ENCODE results near the gene B3GALNT2. TPM values are rescaled to one million over a fixed set of nuclear protein-coding genes. Genes with fewer than 3 reads are reported as not detected.
"Not testable (repeated sequence)": the region's sequence is repeated elsewhere in the genome, so short reads cannot be mapped to it uniquely, and the experiment has no call there.

The B3GALNT2 gene
- 15.7 and 15.8 TPM in 2 replicates for total RNA-seq

DNA sequence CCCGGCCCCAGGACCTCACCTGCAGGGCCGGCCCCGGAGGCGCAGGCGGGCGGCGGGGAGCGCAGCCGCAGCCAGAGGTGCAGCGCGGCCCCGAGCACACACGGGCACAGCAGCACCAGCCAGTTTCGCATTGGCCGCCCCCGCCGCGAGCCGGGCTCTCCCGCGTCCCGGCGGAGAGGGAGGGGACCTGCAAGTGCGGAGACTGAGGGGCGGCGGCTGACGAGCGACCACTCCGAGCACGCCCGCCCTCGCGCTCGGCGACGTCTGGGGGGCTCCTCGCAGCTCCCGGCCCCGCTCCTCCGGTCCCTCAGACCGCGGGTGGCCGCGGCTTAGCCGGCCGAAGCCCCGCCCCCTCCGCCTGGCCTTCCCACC lies at the start of gene B3GALNT2:
TSS of gene B3GALNT2 (minus strand) at position 331 of the 372 bp plus-strand sequence. CDS start at position 131, 200 bp downstream.
- Mint-ChIP-seq H3K36me3 (ENCODE audit: low read depth) (peaks cover 4% of the 10 kb centered on the region), H3K27me3 (ENCODE audit: low read depth) (peaks cover 3% of the 10 kb centered on the region), H3K4me3 (ENCODE audit: low read depth) (peak within 1 kb of the TSS; percentile 94), H3K27ac (peak within 1 kb of the TSS; percentile 92), H3K9me3 (no peaks in the 10 kb centered on the region), H3K4me1 (ENCODE audit: low read depth) (peaks cover 32% of the 10 kb centered on the region)
- no peak for DNase-seq (ENCODE audit: low spot score)
- intact Hi-C loops (cut with micrococcal nuclease) = loop anchor here (1.0 to 10.0 kb wide), 7 partner anchors 11 to 1017 kb away; partner anchors contain the start of genes ARID4B and GGPS1

- H3K27me3 Mint-ChIP-seq (ENCODE audit: low read depth) = peaks cover 3% of the 10 kb centered on the region
- DNase-seq (ENCODE audit: low spot score) = no peak
- H3K27ac Mint-ChIP-seq = no peak overlapping the region
- H3K36me3 Mint-ChIP-seq (ENCODE audit: low read depth) = peaks cover 10% of the 10 kb centered on the region
- no peaks in the 10 kb centered on the region for H3K4me1 Mint-ChIP-seq (ENCODE audit: low read depth)
- intact Hi-C loops (cut with micrococcal nuclease) = no loop called here
- no peak overlapping the region for H3K4me3 Mint-ChIP-seq (ENCODE audit: low read depth)
- H3K9me3 Mint-ChIP-seq = no peaks in the 10 kb centered on the region
These were observed 48.9 kb upstream of the B3GALNT2 start for GRCh38 chr1:235553112-235553551.

GRCh38 chr1:235552146-235552716 lies 48.0 kb upstream of the B3GALNT2 start:
- intact Hi-C loops (cut with micrococcal nuclease) = no loop called here
- Mint-ChIP-seq H3K4me1 (ENCODE audit: low read depth) (no peaks in the 10 kb centered on the region), H3K27me3 (ENCODE audit: low read depth) (peaks cover 3% of the 10 kb centered on the region), H3K27ac (no peak overlapping the region), H3K36me3 (ENCODE audit: low read depth) (peaks cover 10% of the 10 kb centered on the region), H3K4me3 (ENCODE audit: low read depth) (no peak overlapping the region), H3K9me3 (no peaks in the 10 kb centered on the region)
- no peak for DNase-seq (ENCODE audit: low spot score)

DNA sequence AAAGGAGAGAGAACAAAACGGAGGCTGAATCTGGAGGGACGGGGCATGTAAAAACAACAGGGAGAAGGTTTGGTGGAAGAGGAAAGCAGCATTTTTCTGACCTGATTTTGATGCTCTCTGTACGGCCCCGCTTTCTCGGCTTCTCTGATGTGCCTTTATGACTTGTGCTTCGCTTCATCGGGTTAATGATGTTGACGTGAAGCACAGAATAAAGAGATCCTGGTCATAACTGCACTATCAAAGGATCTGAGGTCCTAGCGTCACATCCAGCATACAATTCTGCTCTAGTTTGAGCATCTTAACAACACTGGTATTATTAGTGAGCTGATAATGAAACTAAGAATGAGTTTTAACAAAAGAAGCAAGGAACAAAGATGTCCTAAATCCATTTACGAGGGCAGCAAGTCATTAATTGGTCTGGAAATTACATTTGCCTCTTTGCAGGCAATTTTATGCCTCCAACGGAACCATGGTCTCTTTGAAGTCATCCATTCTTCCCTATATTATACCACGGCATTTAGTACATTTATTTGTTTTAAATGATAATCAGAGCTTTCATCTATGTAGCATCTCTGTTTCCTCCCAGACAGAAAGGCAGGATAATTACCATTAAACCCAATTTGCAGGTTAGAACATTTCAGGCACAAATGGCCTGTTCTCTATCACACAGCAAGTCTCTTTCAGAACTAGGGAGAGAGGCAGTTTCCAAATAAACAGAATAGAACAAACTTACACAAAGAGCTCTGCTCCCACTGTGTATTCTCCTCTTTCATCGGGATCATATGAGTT lies 45.3 kb upstream of the B3GALNT2 start:
- no peak overlapping the region for H3K4me3 Mint-ChIP-seq (ENCODE audit: low read depth)
- no peak overlapping the region for H3K27ac Mint-ChIP-seq
- intact Hi-C loops (cut with micrococcal nuclease) = no loop called here
- peaks cover 10% of the 10 kb centered on the region for H3K36me3 Mint-ChIP-seq (ENCODE audit: low read depth)
- DNase-seq (ENCODE audit: low spot score) = no peak
- H3K9me3 Mint-ChIP-seq = no peaks in the 10 kb centered on the region
- no peaks in the 10 kb centered on the region for H3K4me1 Mint-ChIP-seq (ENCODE audit: low read depth)
- H3K27me3 Mint-ChIP-seq (ENCODE audit: low read depth) = peaks cover 9% of the 10 kb centered on the region

DNA sequence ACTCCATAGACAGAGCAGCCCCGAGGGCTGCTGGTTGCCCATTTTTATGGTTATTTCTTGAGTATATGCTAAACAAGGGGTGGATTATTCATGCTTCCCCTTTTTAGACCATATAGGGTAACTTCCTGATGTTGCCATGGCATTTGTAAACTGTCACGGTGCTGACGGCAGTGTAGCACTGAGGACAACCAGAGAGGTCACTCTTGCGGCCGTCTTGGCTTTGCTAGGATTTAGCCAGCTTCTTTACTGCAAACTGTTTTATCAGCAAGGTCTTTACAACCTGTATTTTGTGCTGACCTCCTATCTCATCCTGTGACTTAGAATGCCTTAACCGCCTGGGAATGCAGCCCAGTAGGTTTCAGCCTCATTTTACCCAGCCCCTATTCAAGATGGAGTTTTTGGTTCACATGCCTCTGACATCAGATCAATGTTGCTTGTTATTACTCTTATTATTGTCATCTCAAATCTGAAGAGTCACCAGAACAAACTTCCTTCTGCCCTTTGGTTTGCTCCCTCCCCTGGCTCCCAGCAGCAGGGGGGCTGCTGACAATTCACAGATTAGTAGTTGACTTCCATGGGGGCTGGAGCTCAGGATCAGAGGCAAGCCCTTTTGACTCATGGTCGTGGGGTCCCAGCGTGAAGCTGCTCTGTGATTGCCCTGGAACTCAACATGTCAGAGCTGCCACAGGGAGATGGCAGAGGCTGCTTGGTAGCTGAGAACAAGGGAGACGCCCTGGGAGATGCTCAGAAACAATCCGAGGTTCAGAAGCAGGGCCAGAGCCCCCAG lies 42.3 kb upstream of the B3GALNT2 start:
- DNase-seq (ENCODE audit: low spot score); intact Hi-C loops (cut with micrococcal nuclease): not testable (repeated sequence)

DNA sequence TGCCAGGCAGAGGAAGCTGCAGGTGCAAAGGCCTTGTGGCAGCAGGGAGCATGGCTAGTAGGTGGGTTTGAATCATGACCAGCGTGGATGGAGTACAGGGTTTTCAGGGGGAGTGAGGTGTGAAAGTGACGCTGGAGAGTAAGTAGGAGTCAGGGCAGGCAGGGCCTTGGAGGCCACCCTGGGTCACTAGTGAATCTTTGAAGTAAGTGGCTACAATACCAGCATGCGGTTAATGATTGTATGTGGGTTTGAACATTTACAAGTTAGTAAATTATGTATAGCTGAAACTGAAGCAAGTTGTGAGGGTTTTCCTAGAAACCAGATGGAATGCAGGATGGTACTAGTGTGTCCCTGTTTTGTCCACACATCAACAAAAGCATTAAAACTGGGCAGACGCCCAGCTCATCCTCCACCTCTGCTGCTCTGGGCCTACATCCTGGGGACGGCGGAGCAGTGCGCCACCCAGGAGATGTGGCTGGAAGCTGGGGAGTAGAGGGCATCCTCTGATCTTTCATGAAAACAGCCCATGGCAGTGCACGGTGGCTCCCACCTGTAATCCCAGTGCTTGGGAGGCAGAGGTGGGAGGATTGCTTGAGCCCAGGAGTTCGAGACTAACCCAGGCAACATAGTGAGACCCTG lies 41.2 kb upstream of the B3GALNT2 start:
- peaks cover 6% of the 10 kb centered on the region for H3K36me3 Mint-ChIP-seq (ENCODE audit: low read depth)
- H3K9me3 Mint-ChIP-seq = no peaks in the 10 kb centered on the region
- H3K4me3 Mint-ChIP-seq (ENCODE audit: low read depth) = no peak overlapping the region
- no peak for DNase-seq (ENCODE audit: low spot score)
- intact Hi-C loops (cut with micrococcal nuclease) = no loop called here
- H3K27ac Mint-ChIP-seq = no peak overlapping the region
- H3K27me3 Mint-ChIP-seq (ENCODE audit: low read depth) = peaks cover 9% of the 10 kb centered on the region
- no peaks in the 10 kb centered on the region for H3K4me1 Mint-ChIP-seq (ENCODE audit: low read depth)

More for the DNA sequence above, 42.3 kb upstream of the B3GALNT2 start:
- H3K9me3 Mint-ChIP-seq; H3K27me3 Mint-ChIP-seq (ENCODE audit: low read depth); H3K4me1 Mint-ChIP-seq (ENCODE audit: low read depth); H3K36me3 Mint-ChIP-seq (ENCODE audit: low read depth); H3K27ac Mint-ChIP-seq; H3K4me3 Mint-ChIP-seq (ENCODE audit: low read depth): not testable (repeated sequence)

DNA sequence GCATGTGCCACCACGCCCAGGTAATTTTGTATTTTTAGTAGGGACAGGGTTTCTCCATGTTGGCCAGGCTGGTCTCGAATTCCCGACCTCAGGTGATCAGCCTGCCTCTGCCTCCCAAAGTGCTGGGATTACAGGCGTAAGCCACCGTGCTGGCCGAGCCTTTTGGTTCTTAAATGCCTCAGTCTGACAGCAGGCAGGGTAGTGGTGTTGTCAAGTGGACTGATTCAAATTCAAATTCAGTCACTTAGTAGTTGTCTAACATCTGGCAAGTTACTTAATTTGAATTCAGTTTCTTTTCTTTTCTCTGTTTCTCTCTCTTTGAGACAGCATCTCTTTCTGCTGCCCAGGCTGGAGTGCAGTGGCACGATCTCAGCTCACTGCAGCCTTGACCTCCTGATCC lies 38.6 kb upstream of the B3GALNT2 start:
- intact Hi-C loops (cut with micrococcal nuclease); H3K36me3 Mint-ChIP-seq (ENCODE audit: low read depth); H3K9me3 Mint-ChIP-seq; H3K27ac Mint-ChIP-seq; H3K4me1 Mint-ChIP-seq (ENCODE audit: low read depth); H3K4me3 Mint-ChIP-seq (ENCODE audit: low read depth); DNase-seq (ENCODE audit: low spot score); H3K27me3 Mint-ChIP-seq (ENCODE audit: low read depth): not testable (repeated sequence)

DNA sequence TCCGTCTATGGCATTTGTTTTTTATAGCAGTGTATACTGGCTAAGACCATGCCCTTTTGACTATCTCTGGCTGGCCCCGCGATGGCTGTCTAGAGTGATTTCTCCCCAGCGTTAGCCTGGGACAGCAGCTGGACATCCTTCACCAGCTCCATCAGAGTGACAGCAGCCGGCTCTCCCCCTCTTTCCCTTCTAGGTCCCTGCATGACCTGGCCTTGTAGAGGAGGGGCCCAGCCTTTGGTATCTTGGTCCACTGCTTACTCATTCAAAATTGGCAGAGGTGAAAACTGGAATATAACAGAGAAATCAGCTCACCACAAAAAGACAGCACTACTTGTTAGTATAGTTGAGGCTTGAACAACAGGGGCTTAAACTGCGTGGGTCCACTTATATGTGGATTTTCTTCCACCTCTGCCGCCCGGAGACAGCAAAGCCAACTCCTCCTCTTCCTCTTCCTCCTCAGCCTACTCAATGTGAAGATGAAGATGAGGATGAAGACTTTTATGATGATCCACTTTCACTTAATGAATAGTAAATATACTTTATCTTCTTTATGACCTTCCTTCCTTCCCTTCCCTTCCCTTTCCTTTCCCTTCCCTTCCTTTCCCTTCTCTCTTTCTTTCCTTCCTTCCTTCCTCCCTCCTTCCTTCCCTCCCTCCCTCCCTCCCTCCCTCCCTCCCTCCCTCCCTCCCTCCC lies 29.4 kb upstream of the B3GALNT2 start:
- Mint-ChIP-seq H3K4me1 (ENCODE audit: low read depth) (peaks cover 7% of the 10 kb centered on the region), H3K36me3 (ENCODE audit: low read depth) (no peaks in the 10 kb centered on the region), H3K4me3 (ENCODE audit: low read depth) (no peak overlapping the region), H3K9me3 (no peaks in the 10 kb centered on the region), H3K27me3 (ENCODE audit: low read depth) (no peaks in the 10 kb centered on the region), H3K27ac (no peak overlapping the region)
- intact Hi-C loops (cut with micrococcal nuclease) = no loop called here
- DNase-seq (ENCODE audit: low spot score) = no peak

DNA sequence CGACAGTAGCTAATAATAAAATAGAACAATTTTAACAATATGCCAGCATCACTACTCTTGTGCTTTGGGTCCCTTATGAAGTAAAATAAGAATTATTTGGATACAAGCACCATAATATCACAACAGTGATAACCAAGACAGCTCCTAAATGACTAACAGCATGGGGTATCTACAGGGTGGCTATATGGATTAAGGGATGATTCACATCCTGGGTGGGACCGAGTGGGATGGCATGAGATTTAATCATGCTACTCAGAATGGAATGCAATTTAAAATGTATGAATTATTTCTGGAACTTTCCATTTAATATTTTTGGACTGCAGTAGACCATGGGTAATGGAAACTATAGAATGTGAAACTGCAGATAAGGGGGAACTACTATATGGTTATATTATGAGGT lies 28.1 kb upstream of the B3GALNT2 start:
- intact Hi-C loops (cut with micrococcal nuclease) = no loop called here
- H3K27me3 Mint-ChIP-seq (ENCODE audit: low read depth) = no peaks in the 10 kb centered on the region
- H3K4me3 Mint-ChIP-seq (ENCODE audit: low read depth) = no peak overlapping the region
- H3K9me3 Mint-ChIP-seq = no peaks in the 10 kb centered on the region
- no peaks in the 10 kb centered on the region for H3K36me3 Mint-ChIP-seq (ENCODE audit: low read depth)
- no peak overlapping the region for H3K27ac Mint-ChIP-seq
- H3K4me1 Mint-ChIP-seq (ENCODE audit: low read depth) = peaks cover 7% of the 10 kb centered on the region
- no peak for DNase-seq (ENCODE audit: low spot score)

- intact Hi-C loops (cut with micrococcal nuclease) = no loop called here
- Mint-ChIP-seq H3K9me3 (no peaks in the 10 kb centered on the region), H3K36me3 (ENCODE audit: low read depth) (no peaks in the 10 kb centered on the region), H3K4me3 (ENCODE audit: low read depth) (no peak overlapping the region), H3K4me1 (ENCODE audit: low read depth) (peaks cover 3% of the 10 kb centered on the region), H3K27ac (no peak overlapping the region), H3K27me3 (ENCODE audit: low read depth) (no peaks in the 10 kb centered on the region)
- DNase-seq (ENCODE audit: low spot score) = no peak
These were observed 23.1 kb upstream of the B3GALNT2 start for GRCh38 chr1:235527196-235527814.

DNA sequence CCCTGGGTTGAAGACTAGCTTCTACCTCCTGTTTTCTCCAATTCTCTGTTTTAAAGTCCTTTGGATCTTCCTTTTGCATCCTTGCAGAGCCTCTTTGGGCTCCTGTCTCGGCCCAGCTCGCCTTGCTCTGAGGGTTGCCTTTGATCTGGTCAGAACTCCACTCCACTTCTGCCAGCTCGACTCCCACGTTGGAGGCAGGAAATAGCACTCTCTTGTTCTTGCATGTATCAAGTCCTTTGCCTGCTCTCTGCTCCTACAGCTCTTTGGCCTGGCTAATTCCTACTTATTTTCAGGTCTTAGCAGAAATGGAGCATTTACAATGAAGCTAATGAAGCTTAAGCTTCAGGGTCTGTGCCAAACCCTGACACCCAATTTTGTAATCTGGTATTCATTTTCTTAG lies 21.1 kb upstream of the B3GALNT2 start:
- Mint-ChIP-seq H3K4me3 (ENCODE audit: low read depth) (no peak overlapping the region), H3K9me3 (no peaks in the 10 kb centered on the region), H3K27ac (no peak overlapping the region), H3K27me3 (ENCODE audit: low read depth) (peaks cover 4% of the 10 kb centered on the region), H3K36me3 (ENCODE audit: low read depth) (no peaks in the 10 kb centered on the region), H3K4me1 (ENCODE audit: low read depth) (no peaks in the 10 kb centered on the region)
- intact Hi-C loops (cut with micrococcal nuclease) = no loop called here
- DNase-seq (ENCODE audit: low spot score) = no peak

All from activated T-helper 2 cell treated with anti-CD3 and anti-CD28 coated beads, Interferon-gamma antibody, Interleukin-2, Interleukin-4, amounts not matched to agents 10 μg/mL and 5 μg/mL and 100 μg/mL, durations not matched to agents 14 hours and 24 hours and 36 hours (primary cell).